ENCODE measurements around the gene ARHGAP8. TPM values are rescaled to one million over a fixed set of nuclear protein-coding genes. Genes with fewer than 3 reads are reported as not detected.
A peak's percentile ranks its signal among the peaks of the same experiment; 100 is the strongest.

ARHGAP8 gene
- total RNA-seq, 2 experiments from 2014 or later: not detected

- POLR2A ChIA-PET: no interaction called here
- Histone ChIP-seq H3K36me3 (ENCODE audit: insufficient read depth, low read length) (no peaks in the 10 kb centered on the region), H3K9me3 (ENCODE audit: low read length) (no peaks in the 10 kb centered on the region), H3K4me2 (ENCODE audit: low read length) (no peak overlapping the region), H4K20me1 (ENCODE audit: insufficient read depth, low read length) (no peaks in the 10 kb centered on the region), H3K27ac (ENCODE audit: low read depth, low read length, poor library complexity, severe bottlenecking) (no peak overlapping the region), H3K9me2 (ENCODE audit: insufficient read depth, low read length) (no peaks in the 10 kb centered on the region), H3K4me1 (ENCODE audit: insufficient read depth, low read length, poor library complexity, severe bottlenecking) (no peaks in the 10 kb centered on the region), H2AFZ (ENCODE audit: low read length) (no peak overlapping the region), H3K79me2 (ENCODE audit: insufficient read depth, low read depth, low read length) (no peaks in the 10 kb centered on the region), H3K4me3 (ENCODE audit: low read depth, low read length, poor library complexity, severe bottlenecking) (no peak overlapping the region)
- TF ChIP-seq EZH2phosphoT487 (IDR thresholded peaks at IDR 0.05; ENCODE audit: borderline replicate concordance, low read depth, low read length): no peak
- TF ChIP-seq CTCF (conservative IDR thresholded peaks at IDR 0.05; ENCODE audit: low read length): no peak
- CTCF ChIA-PET (ENCODE audit: unreplicated experiment): no interaction called here
- BruUV-seq (replicated peaks): no TSS peak
- no peak for DNase-seq (ENCODE audit: low spot score)
- intact Hi-C loops (cut with micrococcal nuclease; ENCODE audit: unreplicated experiment): no loop called here
Measured at GRCh38 chr22:44719586-44720368, 32.6 kb upstream of the ARHGAP8 start.

DNA sequence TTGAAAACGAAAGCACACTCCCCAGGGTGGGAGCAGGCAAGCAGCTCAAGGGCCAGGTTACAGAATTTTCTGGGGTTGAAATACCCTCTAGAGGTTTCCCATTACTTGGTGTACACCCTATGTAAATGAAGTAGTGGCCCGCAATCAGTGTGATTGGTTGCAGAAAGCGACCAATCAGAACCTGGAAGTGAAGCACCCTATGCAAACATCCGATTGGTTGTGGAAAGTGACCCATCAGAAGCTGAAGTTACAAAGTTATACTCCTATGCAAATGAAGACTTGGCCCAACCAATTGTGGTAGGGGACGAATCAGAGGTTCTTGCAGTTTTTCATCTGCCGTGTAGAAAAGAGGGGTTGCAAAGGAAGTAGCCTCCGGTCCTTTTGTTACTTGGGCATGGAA, 31.2 kb upstream of the ARHGAP8 start:
- Histone ChIP-seq H3K4me3 (ENCODE audit: low read depth, low read length, poor library complexity, severe bottlenecking) (no peak overlapping the region), H3K4me2 (ENCODE audit: low read length) (no peak overlapping the region), H3K9me2 (ENCODE audit: insufficient read depth, low read length) (no peaks in the 10 kb centered on the region), H4K20me1 (ENCODE audit: insufficient read depth, low read length) (no peaks in the 10 kb centered on the region), H3K9me3 (ENCODE audit: low read length) (no peaks in the 10 kb centered on the region), H3K4me1 (ENCODE audit: insufficient read depth, low read length, poor library complexity, severe bottlenecking) (no peaks in the 10 kb centered on the region), H3K79me2 (ENCODE audit: insufficient read depth, low read depth, low read length) (no peaks in the 10 kb centered on the region), H3K36me3 (ENCODE audit: insufficient read depth, low read length) (no peaks in the 10 kb centered on the region), H2AFZ (ENCODE audit: low read length) (no peak overlapping the region), H3K27ac (ENCODE audit: low read depth, low read length, poor library complexity, severe bottlenecking) (no peak overlapping the region)
- no peak for TF ChIP-seq EZH2phosphoT487 (IDR thresholded peaks at IDR 0.05; ENCODE audit: borderline replicate concordance, low read depth, low read length)
- no peak for TF ChIP-seq CTCF (conservative IDR thresholded peaks at IDR 0.05; ENCODE audit: low read length)
- CTCF ChIA-PET (ENCODE audit: unreplicated experiment): no interaction called here
- intact Hi-C loops (cut with micrococcal nuclease; ENCODE audit: unreplicated experiment): no loop called here
- BruUV-seq (replicated peaks): no TSS peak
- DNase-seq (ENCODE audit: low spot score): peak; percentile 14
- POLR2A ChIA-PET: no interaction called here

- no peaks in the 10 kb centered on the region for H3K9me2 ChIP-seq (ENCODE audit: insufficient read depth, low read length)
- POLR2A ChIA-PET: no interaction called here
Measured at GRCh38 chr22:44722611-44723010, 29.8 kb upstream of the ARHGAP8 start.

More at GRCh38 chr22:44722611-44723010, 29.8 kb upstream of the ARHGAP8 start:
- Histone ChIP-seq H2AFZ (ENCODE audit: low read length) (no peak overlapping the region), H3K9me3 (ENCODE audit: low read length) (no peaks in the 10 kb centered on the region), H4K20me1 (ENCODE audit: insufficient read depth, low read length) (no peaks in the 10 kb centered on the region), H3K36me3 (ENCODE audit: insufficient read depth, low read length) (no peaks in the 10 kb centered on the region), H3K27ac (ENCODE audit: low read depth, low read length, poor library complexity, severe bottlenecking) (no peak overlapping the region), H3K4me2 (ENCODE audit: low read length) (no peak overlapping the region), H3K79me2 (ENCODE audit: insufficient read depth, low read depth, low read length) (no peaks in the 10 kb centered on the region), H3K4me1 (ENCODE audit: insufficient read depth, low read length, poor library complexity, severe bottlenecking) (no peaks in the 10 kb centered on the region), H3K4me3 (ENCODE audit: low read depth, low read length, poor library complexity, severe bottlenecking) (no peak overlapping the region)
- TF ChIP-seq CTCF (conservative IDR thresholded peaks at IDR 0.05; ENCODE audit: low read length) (no peak), EZH2phosphoT487 (IDR thresholded peaks at IDR 0.05; ENCODE audit: borderline replicate concordance, low read depth, low read length) (no peak)
- CTCF ChIA-PET (ENCODE audit: unreplicated experiment): no interaction called here
- DNase-seq (ENCODE audit: low spot score): no peak
- no TSS peak for BruUV-seq (replicated peaks)
- intact Hi-C loops (cut with micrococcal nuclease; ENCODE audit: unreplicated experiment): no loop called here
